GM10847 (cell line): ENCODE results near the gene PRLR.

ENCODE experiments used
- POLR2A ChIP-seq: IDR thresholded peaks from 2 replicates; pipeline ENCODE4 v1.6.1; 2011; ENCODE audit not compliant: insufficient read length; ENCODE audit errors: extremely low read depth

Gene PRLR

GRCh38 chr5:35239911-35240610, 9.8 kb upstream of the PRLR start:
- TF ChIP-seq POLR2A: no peak

DNA sequence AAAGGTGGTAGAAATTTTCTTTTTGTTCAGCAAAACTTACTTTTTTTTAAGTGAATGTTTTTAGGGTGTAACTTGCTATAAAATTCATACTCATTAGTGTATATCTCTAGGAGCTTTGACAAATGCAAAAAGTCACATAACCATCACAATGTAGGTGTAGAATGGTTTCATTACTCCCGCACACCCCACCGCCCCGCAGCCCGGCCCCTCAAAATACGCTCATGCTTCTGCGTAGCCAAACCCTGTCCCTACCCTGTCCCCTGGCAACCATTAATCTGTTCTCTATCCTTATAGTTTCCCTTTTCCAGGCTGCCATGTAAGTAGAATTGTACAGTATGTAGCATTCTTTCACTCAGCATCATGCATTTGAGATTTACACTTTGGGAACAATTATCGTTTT, 9.2 kb upstream of the PRLR start:
- no peak for TF ChIP-seq POLR2A

GRCh38 chr5:35237580-35238376, 7.5 kb upstream of the PRLR start:
- no peak for TF ChIP-seq POLR2A

DNA sequence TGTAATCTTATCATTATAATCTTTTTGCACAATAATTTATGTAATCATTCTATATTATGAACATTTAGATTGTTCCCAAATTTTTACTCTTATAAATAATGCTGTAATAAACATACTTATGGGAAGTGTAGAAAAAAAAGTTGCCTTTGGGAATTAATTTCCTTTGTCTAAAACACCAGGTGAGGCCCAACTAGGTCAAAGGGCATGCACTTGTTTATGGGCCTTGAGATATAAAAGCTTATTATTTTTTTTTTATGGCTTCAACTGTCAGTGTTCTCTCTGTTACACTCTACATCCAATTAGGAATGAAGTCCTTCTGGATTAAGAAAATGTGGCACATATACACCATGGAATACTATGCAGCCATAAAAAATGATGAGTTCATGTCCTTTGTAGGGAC, 6.5 kb upstream of the PRLR start:
- no peak for TF ChIP-seq POLR2A

DNA sequence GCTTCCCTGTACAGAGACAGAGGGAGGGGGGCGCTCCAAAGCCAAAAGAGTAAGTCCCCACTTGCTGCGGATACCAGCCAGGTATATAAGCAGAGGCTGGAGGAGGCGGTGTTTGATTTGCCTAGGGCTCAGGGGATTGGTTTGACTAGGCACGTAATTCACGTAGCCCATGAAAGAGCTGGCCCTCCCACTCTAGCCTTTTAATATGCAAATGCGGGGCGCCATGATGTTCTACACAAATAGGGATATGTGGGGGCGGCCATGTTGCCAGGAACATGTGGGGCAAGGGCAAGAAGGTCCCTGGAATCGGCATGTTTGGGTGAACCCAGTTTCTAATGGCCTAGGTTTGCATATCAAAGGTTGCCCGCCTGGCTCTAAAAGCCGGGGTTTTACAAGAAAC, 3.3 kb upstream of the PRLR start:
- no peak for TF ChIP-seq POLR2A

- no peak for TF ChIP-seq POLR2A
Observed at GRCh38 chr5:35233121-35233520, 2.8 kb upstream of the PRLR start.

- no peak for TF ChIP-seq POLR2A
Observed at GRCh38 chr5:35232124-35232523, 1.8 kb upstream of the PRLR start.

DNA sequence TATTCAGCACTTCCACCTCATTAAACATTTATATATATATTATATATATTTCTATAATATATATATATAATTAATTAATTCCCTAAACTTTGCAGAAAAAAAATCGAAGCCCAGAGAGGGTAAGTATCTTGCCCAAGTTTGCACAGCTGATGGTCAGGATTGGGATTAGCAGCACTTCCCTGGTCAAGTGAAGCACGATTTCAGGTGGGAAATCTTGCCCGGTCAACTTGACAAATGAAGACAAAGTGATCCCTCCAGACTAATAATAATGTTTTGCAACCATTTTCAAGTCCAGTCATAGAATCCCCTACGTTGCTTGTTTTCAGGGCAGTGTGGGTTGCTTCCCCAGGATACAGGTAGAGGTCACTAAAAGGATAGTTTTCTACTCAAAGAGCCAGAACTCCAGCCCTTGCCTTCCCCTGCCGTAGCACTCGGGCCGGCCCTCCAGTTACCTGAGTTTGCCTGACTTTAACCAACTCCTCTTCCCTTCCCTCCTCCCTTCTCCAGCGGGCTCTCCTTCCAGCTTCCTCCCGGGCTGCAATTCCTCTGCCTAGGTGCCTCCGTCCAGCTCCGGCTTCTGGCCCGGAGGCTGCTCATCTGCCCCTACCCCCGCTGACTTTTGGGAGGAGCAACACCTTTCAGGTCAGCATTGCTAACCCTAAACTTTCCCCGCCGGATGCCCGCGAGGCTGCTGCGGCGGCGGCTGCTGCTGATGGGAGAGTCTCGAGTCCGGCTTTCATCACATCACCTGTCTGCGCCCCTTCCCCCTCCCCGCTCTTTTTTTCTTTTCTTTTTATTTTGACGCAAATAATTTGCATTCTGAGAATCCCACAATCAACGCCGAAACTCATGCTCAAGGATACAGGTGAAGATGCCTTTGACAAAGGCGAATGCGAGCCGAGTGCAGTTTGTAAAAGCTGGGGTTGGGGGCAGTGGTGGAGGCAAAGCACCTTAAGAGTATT, 930 bp downstream of the PRLR start:
- TF ChIP-seq POLR2A: no peak

- no peak for TF ChIP-seq POLR2A
Observed at GRCh38 chr5:35228310-35228709, 2.0 kb downstream of the PRLR start.

- TF ChIP-seq POLR2A: no peak
Observed at GRCh38 chr5:35227720-35228119, 2.6 kb downstream of the PRLR start.

GRCh38 chr5:35223787-35224395, 6.4 kb downstream of the PRLR start:
- no peak for TF ChIP-seq POLR2A

DNA sequence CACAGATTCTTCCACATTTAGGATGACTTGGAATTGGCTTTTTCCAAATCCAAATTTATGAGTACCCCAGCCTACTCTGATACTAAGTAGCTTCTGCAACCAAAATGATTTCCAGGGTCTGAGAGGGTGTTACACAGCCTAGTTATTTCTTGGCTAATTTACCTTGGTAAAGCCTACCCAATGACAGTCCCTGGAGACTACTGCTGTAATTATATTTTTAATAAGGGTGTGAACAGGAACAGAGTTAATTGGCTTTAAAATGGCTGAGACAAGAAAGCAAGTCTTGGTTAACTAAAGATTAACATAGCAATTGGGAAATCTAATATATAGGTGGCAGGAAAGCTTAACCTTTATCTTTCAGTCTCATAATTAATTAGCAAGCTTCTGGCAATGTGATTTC, 9.3 kb downstream of the PRLR start:
- no peak for TF ChIP-seq POLR2A

GRCh38 chr5:35218981-35219380, 11.3 kb downstream of the PRLR start:
- no peak for TF ChIP-seq POLR2A

- TF ChIP-seq POLR2A: no peak
Observed at GRCh38 chr5:35214051-35214450, 16.2 kb downstream of the PRLR start.

GRCh38 chr5:35213608-35214007, 16.7 kb downstream of the PRLR start:
- TF ChIP-seq POLR2A: no peak
